AG20443 (cell line): ENCODE results near the gene PRPF6.
"Not testable (repeated sequence)": the region's sequence is repeated elsewhere in the genome, so short reads cannot be mapped to it uniquely, and the experiment has no call there.

Experiments used
- DNase-seq: peaks from one replicate; pipeline ENCODE4 v3.0.0; 2012; ENCODE audit warnings: low spot score, mixed read lengths

PRPF6 gene

DNA sequence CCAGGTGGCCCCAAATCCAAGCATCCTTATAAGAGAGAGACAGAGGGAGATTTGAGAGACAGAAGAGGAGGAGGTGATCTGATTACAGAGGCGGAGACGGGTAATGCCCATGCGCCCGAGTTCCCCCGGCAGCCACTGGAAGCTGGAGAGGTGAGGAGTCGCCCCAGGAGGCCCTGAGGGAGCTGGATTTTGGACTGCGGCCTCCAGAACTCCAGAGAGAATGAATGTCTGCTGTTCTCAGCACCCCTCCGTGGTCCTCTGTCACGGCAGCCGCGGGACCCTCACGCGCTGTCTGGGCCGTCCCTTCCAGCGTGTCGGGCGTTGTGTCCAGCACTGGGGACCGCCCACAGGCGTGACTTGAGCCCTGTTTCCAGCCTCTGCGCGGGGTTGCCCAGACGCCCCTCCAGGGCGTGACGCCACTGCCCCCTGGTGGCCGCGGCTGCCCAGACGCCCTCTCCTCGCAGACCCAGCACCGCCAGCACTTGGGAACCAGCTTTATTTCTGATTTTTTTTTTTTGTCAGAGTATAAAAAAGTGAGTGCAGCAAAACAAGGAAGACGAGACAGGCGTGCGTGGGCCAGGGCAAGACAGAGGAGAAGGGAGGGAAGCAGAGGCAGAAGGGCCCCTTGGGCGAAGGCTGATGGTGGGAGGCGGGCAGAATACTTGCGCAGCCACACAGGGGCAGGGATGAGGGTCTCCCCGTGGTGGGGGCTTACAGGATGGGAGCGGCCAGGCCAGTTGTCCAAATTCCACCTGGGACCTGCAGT is 7.1 kb upstream of the PRPF6 start:
- DNase-seq, result peak; percentile 95

DNA sequence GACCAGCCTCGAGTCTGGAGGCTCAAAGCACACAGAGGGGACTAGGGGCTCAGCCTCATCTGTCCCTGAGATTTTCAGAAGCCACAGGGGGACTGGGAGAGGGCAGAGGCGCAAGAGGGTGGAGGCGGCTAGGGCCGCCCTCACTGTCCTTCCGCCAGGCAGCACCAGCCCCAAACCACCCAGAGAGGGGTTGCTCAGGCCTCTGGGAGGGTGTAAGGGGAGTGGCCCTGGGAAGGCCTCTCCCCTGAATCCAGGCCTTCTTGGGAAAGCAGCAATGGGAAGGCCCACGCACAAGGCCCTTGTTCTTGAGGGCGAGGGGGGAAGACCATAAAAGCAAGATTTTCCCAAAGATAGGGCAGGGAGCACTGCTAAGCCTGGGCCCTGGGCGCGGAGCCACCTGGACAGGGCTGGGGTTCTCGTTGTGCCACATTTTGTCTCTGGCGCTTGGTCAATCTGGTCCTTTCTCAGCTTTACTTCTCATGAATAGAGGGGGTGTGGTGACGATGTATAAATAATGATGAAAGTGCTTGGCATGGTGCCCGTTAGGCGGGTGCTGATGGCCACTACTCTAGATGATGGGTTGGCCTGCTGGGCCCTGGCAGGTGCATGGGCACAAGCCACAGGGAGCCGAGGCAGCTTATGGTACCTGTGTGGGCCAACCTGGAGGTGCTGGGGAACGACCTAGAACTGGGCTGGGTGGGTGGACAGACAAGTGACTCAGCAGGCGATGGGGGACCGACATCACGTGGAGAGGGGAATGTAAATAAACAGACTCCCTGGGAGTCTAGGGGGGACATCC is 6.3 kb upstream of the PRPF6 start:
- DNase-seq, result no peak

DNA sequence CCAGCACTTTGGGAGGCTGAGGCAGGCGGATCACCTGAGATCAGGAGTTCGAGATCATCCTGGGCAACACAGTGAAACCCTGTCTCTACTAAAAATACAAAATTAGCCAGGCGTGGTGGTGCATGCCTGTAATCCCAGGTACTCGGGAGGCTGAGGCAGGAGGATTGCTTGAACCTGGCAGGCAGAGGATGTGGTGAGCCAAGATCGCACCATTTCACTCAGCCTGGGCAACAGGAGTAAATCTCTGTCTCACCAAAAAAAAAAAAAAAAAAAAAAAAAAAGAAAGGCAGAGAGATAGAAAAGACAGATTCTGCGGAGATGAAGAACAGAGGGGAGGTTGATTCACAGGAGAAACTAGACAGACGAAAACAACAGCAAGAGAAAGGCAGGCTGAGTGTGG is 4.4 kb upstream of the PRPF6 start:
- not testable (repeated sequence) for DNase-seq

DNA sequence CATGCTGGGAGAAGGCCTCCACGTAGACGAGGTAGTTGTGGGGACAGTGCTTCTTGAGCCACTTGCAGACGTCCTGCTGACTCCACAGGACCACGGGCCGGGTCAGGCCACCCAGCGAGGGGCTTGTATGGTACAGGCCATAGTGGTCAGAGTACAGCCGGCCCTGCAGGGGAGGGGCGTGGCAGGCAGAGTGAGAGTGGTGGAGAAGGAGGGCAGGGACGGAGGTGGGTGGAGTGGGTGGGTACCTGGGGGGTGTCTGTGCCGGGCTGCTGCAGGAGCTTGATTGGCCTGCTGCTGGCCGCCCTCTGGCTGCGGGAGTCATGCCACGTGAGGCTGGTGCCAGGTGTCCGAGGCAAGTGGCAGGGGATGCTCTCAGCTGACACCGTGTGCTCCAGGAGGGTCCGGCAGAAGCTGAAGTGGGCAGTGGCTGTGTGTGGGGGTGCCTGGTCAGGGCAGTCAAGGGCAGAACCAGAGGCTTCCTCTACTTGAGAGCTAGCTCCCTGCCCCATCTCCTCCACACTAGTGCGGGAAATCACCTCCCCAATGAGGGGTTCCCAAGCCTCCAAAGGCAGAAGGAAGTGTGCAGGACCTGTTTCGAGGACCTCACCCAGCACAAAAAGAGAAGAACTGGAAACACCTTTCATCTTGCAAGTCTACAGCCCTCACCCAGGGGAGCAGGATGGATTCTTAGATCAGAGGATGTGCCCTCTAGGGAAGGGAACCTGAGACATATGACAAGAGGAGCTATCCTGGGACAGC is 3.8 kb upstream of the PRPF6 start:
- no peak for DNase-seq

DNA sequence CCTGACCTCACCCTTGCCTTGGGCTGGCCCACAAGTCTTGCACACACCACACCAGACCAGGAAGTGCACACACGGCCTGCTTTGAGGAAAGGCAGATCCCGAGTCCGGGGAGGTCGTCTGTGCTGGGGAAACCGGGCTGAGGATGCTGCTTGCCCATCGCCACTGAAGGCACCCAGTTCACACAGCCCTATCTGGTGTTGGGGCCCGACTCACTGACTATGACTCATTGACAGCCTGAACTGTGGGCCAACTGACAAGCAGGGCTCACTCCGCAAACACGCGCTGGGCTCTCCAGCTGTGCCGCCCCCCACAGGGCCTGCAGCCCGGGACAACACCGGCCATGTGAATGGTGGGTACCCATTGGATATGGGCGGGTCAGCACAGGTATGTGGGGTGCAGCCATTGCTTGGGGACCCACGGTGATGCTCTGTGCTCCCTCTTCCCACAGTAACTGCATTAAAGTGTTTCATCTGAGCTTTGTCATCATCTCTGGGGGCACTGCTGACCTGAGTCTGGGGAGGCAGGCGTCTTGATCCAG is 3.1 kb upstream of the PRPF6 start:
- DNase-seq, result peak; percentile 43

DNA sequence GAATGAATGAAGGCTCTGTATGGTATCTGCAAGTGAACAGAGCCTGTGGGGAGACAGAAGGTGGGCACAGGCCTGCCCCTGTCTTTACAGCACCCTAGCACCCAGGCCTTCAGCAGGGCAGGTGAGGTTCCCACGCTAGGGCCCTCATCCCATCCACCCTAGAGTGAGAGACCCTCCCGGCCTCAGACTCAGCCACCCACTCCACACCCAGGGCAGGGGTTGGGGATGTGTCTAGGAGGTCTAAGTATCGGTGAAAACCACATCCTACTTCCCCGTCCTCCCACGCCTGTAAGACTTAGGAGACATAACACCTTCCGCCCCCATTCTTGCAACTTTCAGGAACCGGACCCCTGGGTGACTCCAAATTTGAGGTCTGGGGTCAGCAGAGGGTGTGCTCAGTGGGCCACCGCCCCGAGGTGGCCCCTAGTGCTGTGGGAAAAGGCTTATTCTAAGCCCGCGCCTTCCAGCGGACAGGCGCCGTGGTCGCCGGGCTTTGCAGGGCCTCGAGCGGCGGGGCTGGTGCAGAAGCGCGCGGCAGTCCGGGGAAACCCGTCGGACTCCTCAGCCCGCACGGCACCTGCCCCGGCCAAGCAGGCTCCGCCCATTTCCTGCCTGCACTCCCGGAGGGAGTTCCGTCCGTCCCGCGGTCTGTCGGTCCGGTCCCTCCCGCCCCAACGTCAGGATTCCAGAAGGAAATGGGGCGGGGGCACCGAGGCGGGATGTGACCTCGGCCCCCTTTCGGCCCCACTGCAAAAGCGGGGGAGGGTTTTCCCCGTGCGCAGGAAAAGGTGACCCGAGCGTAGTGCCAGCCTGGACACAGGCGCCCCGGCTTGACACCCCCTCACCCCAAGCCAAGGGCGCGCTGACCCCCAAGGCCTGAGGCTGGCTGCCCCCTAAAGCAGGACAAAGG is 2.4 kb upstream of the PRPF6 start:
- DNase-seq, result peak; percentile 44

DNA sequence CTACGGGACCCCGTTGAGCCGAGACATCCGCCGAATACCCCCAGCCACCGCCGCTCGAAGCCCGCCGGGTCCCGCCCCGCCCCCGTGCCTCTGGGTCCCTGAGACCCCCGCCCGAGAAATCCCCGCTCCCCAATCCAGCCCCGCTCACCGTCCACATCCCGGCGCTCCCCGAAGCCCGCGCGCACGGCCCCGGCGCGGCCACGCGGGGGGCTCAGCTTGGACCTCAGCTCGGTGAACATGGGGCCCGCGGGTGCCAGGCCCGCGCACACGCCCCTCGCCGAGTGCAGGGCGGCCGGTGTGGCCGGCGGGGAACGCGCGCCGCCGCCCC is 1.7 kb upstream of the PRPF6 start:
- no peak for DNase-seq

DNA sequence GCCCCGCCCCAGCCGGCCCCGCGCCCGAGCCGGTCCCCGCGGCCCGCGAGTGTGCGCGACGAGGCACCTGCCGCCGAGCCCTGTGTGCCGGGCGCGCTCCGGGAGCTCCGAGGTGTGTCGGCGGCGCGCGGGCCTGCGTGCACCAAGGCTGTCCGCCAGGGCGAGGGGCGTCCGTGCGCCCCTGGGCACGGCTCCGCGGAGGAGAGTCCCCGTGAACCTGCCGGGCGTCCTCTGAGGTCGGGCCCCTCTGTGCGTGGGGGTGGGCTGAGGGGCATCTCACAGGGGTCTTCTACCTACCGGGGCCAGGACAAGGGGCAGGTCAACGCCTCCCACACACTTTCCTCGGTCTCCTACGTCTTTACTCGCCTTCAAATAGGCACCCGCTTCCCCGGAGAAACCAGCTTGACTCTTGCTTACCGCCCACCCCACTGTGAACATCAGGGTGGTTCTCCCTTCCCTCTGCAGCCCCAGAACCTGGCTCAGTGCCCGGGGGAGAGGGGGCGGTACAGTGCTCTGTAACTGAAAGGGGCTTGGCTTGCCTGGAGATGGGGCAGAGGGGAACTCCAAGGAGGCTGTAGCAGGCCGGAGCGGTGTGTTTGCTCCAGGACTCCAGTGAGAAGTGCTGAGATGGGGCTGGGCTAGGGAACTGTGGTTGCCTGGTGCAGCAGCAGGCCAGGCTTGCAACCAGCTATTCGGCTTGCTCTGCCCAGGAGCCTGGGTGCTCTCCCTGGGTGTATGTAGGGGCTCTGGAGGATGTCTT is 1.2 kb upstream of the PRPF6 start, which contains the start of gene SAMD10:
Gene SAMD10 (minus strand): TSS at position 86 of the 760 bp plus-strand sequence. CDS start 175 bp downstream, outside the sequence.
- peak; percentile 33 for DNase-seq

DNA sequence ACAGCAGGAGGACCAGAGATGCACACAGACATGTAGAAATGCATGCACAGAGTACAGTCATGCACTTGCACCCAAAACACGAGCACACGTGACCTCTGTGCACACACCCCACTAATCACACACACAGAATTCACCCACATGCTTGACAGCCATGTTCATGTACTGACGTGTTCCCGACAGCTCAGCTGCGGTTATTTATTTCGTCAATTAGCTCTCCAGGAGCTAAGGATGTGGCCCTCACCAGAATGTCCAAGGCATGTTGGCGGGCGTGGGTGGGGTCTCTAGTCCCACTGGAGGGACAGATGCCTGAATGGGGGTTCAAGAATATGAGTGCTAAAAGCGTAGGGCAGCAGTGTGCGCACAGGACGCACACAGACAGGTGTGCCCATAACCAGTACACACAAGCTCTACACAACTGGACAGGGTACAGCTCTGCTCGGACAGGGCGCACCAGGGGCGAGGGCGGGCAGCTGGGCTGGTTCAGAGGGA is 571 bp upstream of the PRPF6 start:
- no peak for DNase-seq

DNA sequence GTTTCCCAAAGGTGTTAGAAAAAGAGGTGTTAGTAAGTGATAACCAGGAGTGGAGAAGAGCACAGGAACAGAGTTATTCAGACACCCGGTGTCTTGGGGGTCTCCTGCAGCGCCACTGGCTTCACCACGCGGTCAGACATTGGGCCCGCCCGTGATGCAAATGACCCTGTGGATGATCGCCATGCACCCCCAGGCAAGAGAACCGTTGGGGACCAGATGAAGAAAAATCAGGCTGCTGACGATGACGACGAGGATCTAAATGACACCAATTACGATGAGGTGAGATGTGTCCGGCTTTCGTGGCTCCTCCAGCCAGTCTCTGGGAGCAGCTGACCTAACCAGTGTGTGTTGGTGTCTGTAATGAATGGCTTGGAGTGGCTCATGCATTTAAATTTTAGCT is 2.0 kb downstream of the PRPF6 start:
- no peak for DNase-seq

DNA sequence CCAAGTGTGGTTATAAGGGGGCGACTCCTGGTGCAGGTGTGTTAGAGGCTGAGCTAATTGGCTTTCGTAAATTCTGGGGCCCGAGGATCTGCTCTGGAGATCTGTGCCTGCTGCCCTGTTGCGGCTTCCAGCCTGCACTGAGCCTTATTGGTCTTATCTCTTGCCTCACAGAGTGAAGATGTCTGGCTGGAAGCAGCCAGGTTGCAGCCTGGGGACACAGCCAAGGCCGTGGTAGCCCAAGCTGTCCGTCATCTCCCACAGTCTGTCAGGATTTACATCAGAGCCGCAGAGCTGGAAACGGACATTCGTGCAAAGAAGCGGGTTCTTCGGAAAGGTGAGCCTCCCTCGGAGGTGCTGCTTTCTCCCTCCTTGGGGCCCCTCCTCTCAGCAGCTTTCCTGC is 20.0 kb downstream of the PRPF6 start:
- no peak for DNase-seq

DNA sequence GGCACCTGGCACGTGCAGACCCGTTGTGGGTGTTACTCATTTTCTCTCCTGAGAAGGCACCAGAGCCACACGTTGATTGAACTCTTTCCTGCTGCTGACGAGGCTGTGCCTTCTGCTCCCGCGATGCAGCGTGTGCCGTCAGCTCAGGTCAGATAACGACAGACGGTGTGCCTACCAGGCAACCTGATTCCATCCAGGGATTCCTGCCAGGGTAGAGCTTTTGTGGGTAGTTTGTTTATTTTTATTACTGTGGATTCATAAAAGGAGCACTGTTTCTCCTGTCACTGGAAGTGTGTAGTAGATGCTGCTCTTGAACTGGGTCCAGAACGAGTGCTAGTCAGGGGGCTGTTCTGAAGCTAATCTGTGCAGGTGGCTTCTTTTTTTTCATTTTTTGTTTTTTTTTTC is 20.7 kb downstream of the PRPF6 start:
- DNase-seq, result no peak

DNA sequence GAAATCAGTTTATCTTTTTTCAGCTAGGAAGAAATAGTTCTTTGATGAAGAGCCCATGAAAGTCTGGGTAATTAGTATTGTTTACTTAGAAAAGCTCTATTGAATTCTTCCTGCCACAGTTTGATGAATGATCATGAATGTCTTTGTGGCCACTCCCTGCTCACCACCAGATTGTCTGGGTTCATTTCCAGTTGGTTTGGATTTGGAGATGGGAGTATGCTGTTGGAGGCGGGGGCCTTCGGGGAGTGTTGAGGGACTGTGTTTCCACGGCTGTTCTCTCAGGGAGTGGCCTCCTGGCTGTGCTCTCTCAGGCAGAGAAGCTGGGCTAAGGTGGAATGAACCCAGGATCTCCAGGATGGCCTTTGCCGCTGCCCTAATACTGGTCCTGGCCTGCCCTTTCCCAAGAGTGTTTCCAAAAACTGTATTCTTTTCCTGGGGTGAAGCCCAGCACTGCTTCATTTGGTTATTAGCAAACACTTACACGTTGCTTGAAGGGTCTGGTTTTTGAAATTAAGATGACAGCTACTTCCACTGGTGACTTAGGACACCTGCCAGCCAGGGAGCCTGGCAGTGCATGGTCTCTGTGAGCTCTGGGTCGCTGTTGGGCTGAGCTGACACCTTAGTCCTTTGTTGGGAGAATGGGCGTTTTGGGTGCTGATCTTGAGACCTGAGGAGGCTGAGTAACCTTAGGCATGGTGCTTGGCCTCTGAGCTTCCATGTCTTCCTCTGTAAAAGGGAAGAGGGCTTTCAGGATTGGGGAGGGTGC is 23.2 kb downstream of the PRPF6 start:
- no peak for DNase-seq

DNA sequence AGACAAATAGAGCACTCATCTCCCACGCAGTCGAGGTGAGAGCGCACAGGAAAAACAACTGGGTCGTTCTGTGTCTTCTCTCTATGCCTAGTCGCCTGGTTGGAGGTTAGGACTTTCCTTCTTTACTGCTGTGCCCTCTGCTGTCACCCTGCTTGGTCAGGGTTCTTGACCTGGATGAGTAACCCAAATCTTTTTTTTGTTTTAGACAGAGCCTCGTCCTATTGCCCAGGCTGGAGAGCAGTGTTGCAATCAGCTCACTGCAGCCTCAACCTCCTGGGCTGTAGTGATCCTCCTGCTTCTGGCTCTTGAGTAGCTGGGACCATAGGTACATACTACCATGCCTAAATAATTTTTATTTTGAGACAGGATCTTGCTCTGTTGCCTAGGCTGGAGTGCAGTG is 24.5 kb downstream of the PRPF6 start:
- no peak for DNase-seq

DNA sequence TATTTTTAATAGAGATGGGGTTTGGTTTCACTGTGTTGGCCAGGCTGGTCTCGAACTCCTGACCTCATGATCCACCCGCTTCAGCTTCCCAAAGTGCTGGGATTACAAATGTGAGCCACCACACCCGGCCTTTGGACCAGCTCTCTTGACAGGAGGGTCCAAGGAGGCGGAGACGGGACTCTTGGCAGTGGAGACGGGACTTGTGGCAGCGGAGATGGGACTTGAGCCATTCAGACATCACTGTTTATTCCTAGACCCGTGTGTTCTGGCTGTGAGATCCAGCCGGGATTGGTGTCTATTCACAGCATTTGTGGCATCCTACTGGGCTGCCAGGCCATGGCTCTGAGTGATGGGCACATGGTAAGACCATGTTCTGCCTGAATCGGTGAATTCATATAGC is 25.6 kb downstream of the PRPF6 start:
- DNase-seq, result no peak

DNA sequence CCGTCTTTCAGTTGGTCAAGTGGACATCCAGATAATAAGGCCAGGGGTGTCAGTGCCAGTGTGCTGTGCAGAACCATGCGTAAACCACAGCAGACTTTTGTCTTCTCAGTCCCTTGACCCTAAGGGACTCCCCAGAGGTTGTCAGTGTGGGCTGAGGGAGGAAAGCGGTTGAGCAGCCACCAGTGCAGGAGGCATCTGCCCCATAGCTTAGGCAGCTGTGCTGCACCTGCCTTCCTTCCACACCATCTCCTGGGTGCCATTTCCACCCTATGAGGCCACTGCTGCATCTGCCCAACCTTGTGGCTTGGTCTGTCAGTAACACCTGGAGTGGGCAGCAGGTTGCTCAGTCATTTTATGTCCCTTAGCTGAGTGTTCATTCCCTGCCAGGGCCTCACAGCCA is 26.0 kb downstream of the PRPF6 start:
- DNase-seq, result no peak

DNA sequence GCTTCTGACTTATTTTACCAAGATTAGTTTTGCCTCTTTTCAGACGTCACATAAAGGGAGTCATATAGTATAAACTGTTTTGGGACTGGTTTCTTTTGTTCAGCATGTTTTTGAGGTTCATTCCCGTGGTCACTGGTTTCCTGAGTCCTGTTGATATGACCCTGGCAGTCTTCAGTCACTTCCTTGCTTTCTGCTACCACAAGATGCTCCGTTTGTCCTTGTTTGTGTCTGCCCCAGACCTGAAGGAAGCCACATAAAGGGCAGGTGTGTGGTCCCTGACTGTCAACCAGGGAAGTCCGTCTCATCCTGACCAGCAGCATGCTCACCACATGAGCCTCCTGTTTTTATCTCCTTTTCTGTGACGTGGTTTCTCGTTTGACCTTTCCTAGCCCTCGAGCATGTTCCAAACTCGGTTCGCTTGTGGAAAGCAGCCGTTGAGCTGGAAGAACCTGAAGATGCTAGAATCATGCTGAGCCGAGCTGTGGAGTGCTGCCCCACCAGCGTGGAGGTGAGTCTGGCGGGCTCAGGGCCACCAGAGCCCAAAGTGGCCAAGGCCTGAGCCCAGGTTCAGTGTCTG is 29.0 kb downstream of the PRPF6 start:
- no peak for DNase-seq

DNA sequence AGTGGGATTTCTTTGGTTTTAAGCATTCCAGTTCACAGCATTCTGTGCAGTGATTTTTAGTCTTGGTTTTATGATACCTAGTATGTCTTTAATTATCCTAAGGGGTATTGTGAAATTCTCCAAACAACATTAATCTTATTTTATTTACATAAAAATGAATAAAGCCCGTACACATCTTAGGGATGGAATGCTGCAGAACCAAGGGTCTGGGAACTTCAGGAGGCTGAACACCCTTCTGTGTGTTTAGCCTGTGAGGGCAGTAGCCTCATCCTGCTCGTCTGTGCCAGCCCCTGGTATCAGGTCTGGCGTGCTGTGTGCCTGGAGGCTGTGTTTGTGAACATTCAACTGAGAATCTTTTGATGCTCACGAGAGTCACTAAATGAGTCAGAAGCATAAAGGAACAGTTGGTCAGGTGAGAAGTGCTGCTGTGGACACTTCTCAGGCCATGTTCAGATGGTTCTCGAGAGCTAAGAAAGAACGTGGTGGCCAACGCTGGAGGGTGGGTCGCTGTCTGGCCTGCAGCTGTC is 29.8 kb downstream of the PRPF6 start:
- peak; percentile 47 for DNase-seq

DNA sequence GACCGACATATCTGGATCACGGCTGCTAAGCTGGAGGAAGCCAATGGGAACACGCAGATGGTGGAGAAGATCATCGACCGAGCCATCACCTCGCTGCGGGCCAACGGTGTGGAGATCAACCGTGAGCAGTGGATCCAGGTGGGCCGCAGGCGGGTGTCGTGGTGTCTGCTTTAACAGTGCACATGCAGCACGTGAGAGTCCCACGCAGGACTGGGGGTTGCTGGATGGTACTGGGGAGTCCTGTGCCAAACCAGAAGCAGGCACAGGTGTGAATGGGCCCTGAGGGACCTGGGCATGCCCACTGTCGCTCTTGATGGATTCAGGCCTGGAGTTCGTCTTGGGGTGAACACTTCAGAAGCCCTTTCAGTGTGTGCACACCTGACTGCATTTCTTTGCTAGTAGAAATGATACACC is 30.4 kb downstream of the PRPF6 start:
- DNase-seq, result no peak
